Cardiac septum (tissue), 1 donor: ENCODE results near the gene INPP4B. TPM values are rescaled to one million over a fixed set of nuclear protein-coding genes. Genes with fewer than 3 reads are reported as not detected.

Source experiments
- DNase-seq: peaks from one replicate; pipeline ENCODE4 v3.0.0-alpha.2; 2020; ENCODE audit warnings: low spot score
- intact Hi-C: fragments of 100-400 bp; cut with DNase I; formaldehyde crosslinking; loops from one replicate; pipeline ENCODE4 v1.14.0; 2022
- total RNA-seq: library from RNA; stranded (reverse); fragmentation: NEBNext Ultra II Directional; extraction: Animal tissue kit (Norgen Biotek cat#: 25700); gene quantifications from one replicate; pipeline ENCODE4 v1.2.1, GENCODE V29; 2021
- donor health status: DM: no; HTN: no; CAD: no.

INPP4B gene
- total RNA-seq, 1 donor from 2014 or later = 83.1 TPM

DNA sequence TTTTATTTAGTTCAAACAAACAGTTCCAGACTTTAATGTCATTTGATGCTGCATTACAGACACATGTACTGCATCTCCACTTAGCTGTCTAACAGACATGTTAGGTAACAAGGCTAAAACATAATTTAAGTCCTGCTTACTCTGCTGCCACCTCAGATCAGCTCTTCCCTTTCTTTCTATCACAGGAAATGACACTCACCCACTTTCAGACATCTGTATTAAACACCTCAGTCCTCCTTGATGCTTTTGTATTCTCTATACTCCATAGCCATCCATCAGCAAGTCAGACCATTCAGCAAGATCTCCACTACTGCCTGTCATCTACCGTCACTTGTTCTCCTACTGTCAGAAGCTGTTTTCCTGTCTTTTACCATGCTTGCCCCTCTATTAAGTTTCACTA is 804.3 kb downstream of the INPP4B start:
- intact Hi-C loops = no loop called here
- no peak for DNase-seq

DNA sequence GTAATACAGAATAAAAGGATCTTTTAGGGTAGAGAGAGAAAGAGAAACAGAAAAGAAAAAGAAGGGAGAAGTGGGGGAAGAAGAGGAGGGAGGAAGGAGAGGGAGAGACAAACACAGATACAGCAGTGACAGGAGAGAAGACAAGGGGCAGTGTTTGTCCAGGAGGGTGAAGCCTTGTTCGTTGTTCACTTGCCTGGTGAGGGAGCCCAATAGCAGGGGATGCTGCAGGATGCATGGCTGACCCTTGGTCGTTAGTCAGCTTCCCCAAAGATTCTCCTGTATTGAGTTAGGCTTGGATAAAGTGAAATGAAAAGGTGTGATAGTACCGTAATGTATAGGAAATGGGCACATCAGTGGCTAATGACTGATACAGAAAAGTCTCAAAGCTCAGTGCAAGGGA is 806.1 kb downstream of the INPP4B start:
- DNase-seq = no peak
- intact Hi-C loops = no loop called here

DNA sequence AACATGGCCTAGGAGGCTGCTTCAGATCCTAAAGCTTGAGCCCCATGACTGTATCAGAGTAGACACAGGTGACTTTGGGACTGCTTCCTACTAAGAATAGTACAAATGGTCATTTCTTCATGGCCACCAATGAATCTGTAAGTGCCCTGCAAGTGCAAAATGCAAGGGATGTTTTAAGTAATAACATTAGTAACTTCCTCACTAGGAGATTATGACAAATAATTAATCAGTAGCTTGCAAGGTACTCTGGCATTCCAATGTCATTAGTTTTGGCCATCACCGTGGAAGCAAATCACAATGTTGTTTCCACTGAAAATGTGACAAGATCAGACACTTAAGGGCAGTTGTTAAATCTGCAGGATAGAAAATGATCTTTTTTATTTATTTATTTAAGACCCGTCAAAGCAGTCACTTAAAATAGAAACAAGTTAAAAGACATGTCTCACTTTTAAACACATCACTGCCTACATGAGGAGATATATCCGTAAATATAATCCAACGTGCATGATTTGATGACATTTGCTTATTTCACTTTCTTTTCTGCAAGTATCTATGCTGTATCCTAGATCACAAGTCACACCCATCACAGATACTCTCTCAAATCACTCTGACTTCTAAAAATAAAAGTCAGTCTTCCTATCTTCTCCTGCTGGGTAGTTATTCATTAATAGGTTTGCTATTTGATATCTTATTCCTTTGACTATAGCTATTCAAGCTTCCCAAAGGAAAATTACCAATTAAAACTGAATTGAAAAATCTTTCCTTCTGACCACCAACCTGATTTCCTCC is 809.1 kb downstream of the INPP4B start:
- DNase-seq = no peak
- intact Hi-C loops = no loop called here

DNA sequence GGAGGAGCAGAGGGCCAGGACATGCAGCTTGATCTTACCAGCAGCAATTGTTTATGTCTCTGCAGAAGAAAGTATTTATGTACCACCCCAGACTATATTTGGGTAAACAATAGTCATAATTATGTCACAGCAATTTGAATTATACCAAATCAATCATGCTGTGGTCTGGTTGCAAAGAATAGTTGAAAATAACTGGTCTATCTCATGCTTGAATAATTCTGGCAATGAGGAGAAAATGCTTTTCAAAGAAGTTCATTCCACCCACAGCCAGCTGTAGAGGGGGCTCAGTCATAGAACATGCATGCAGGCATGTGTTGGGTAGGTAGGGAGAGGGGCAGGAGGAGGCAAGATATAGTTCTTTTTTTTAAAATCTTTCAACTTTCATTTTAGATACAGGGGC is 810.5 kb downstream of the INPP4B start:
- DNase-seq = no peak
- intact Hi-C loops = no loop called here

DNA sequence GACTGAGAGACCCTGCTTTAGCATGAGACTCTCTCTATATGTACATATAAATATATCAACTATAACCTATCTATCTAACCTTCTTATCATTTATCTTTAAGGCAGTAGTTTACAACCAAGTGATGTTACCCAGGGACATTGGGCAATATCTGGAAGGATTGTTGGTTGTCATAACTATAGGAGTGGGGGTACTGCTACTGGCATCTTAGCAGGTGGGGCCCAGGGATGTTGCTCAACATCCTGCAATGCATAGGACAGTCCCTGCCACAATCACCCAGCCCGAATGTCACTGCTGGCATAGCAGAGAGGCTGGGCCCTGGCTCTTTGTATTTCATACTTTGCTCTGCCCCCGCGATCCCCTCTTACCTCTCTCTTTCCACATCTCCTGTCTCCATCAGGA is 812.0 kb downstream of the INPP4B start:
- intact Hi-C loops = no loop called here
- no peak for DNase-seq

DNA sequence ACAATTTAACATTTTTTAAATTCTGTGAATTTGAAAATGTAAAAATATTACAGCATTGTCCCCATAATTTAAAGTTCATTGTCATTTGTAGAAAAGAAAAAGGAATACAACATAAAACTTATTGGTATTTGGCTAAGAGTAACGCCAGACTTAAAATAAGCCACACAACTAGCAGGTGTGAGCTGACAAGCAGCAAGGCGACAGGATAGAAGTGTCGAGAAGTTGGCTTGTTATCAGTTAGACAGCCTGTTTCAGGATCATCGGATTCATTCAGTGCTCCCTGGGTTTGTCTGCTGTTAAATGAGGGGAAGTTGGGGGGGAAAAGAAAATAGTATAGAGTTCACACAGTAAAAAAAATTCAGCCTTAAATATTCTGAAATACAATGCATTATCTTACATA is 816.1 kb downstream of the INPP4B start:
- no peak for DNase-seq
- intact Hi-C loops = no loop called here

DNA sequence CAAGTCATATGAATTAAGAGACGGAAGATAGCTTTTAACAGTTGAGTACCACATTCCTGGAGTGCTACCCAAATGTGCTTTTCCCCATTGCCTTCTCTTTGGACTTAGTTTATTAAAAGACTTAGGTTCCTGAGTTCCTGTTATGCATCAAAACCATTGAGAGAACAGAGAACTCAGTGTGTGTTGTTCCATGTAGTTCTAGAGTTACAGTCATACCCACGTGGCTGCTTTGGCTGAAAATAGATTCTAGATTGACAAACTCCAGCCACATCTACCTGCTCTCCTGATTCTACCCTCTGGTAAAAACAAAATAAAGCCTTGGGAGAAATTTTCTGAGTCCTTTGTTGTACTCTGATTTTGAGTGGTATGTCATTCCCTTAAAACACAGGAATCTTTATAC is 824.3 kb downstream of the INPP4B start:
- intact Hi-C loops = no loop called here

DNA sequence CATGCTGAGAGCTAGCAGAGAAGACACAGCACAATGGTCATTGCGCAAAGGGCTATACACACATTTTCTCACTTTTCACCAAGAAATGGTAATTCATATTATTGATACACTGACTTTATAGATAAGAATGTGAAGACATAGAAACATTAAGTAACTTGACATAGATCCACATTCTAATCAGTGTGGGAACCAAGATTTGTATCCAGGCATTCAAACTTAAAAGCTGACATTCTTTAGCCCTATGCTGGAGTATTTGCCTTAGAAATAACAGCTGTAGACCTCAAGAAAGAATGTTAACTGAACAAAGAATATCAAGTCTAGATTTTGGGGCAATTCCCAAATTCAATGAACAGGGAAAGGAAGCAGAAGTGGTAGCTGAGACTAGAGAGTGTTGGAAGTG is 824.9 kb downstream of the INPP4B start:
- intact Hi-C loops = no loop called here
- no peak for DNase-seq

More for the DNA sequence above, 824.3 kb downstream of the INPP4B start:
- no peak for DNase-seq

DNA sequence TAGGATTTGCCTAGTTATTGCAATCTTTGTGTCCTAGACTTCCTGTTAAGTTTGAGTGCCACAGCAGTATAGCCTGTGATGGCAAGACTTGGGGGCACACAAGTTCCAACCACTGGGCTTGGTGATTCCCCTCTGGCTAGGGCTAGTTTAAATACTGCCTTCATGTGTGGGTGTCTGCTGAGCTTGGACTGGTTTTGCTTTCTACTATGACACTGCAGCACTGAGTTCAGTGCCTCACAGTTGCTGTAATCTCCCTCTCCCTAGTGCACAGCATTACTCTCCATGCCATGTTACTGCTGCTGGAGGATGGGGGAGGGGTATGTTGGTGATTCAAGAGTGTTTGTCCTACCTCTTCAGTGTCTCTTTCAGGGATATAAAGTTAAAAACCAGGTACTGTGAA is 830.1 kb downstream of the INPP4B start:
- no peak for DNase-seq
- intact Hi-C loops = no loop called here

DNA sequence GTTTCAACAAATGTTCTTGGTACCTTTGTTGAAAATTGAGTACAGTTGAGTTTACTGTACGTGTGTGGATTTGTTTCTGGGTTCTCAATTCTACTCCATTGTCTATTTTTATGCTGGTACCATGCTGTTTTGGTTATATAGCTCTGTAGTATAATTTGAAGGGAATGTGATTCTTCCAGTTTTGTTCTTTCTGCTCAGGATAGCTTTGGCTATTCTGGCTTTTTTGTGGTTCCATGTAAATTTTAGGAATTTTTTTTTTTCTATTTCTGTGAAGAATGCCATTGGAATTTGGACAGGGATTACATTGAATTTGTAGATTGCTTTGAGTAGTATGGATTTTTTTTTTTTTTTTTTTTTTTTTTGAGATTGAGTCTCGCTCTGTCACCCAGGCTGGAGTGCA is 836.4 kb downstream of the INPP4B start:
- no peak for DNase-seq
- intact Hi-C loops = no loop called here

DNA sequence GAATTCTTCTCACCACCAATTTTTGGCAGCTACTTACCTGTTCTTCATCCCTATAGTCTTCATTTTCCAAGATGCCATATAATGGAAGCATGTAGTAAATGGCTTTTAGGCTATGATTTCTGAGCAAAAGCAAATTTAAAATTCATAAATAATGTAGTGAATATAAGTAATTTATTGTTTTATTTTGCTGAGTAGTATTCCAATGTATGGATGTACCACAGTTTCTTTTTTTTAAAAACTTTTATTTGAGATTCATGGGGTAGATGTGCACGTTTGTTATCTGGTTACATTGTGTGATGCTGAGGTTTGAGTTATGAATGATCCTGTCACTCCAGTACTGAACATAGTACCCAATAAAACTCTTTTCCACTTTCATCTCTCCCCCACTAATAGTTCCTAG is 840.6 kb downstream of the INPP4B start:
- intact Hi-C loops = no loop called here
- no peak for DNase-seq

DNA sequence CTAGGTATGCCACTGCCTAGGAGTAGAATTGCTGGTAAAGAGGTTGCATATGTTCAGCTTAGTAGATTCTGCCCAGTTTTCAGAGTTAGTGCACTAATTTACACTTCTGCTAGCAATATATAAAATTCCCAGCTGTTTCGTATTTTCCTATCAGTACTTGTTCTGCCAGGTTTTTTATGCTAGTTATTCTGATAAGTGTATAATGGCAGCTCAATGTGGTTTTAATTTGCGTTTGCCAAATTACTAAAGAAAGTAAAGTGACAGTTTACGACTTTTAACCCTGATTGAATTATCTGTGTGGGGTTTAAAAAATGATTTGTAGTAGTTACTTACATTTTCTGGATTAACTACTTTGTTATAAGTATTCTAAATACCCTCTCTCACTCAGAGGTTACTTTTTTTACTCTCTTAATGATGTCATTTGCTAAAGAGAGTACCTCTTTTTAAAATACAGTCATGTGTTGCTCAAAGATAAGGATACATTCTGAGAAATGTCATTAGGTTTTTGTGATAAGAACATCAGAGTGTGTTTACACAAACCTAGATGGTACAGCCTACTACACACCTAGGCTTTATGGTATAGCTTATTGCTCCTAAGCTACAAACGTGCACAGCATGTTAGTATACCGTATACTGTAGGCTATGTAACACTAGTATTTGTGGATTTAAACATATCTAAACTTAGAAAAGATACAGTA is 846.5 kb downstream of the INPP4B start:
- intact Hi-C loops = no loop called here
- DNase-seq = no peak

DNA sequence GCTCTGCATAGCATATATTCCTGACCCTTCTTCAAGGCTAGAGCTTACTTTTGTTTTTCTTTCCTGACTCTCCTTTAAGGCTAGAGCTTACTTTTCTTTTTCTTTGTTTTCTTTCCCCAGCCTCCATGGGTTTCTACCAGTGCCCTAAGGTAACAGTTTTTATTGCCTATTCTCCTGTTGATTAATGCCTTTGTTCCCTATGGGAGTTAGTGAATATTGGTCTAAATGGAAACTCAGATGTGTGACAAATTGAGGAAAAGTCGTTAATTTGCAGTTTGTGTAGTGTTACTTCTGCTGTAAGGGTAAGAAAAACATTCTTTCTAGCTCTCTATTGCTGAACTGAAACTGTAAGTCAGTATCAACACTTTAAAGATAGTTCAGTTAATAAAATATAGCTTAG is 851.0 kb downstream of the INPP4B start:
- intact Hi-C loops = no loop called here
- no peak for DNase-seq

DNA sequence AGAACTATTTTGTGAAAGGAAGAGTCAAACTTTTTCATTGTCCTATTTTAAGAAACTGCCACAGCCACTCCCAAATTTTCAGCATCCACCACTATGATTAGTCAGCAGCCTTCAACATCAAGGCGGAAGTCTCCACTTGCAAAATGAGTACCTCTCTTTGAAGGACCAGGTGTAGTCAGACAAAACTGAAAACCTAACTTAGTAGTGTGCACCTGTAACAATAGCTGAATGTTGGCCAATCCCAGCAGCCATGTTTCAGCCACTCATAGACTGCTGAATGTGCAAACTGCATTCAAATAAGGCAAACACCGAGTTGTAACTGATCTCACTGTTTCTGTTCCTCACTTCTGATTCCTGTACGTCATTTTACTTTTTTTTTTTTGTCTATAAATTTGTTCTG is 868.7 kb downstream of the INPP4B start:
- intact Hi-C loops = no loop called here
- no peak for DNase-seq
